Body of pancreas (tissue), 4 donors: ENCODE measurements around the gene KRT15.

Experiments used
- CTCF ChIP-seq, 7 experiments: fragments of 450-650 bp in 4 of 7; fragments of 200-600 bp in 3 of 7; sonication (generic) in 3 of 7; IDR thresholded peaks; one replicate each; pipeline ENCODE4 v1.5.1; 2016 to 2019; ENCODE audit warnings: antibody characterized with exemption in 7 of 7
- POLR2A ChIP-seq, 3 donors: fragments of 450-650 bp; IDR thresholded peaks; one replicate each; pipeline ENCODE4 v1.6.1; 2016; ENCODE audit warnings: antibody characterized with exemption in 3 of 3, mild to moderate bottlenecking in 2 of 3

DNA sequence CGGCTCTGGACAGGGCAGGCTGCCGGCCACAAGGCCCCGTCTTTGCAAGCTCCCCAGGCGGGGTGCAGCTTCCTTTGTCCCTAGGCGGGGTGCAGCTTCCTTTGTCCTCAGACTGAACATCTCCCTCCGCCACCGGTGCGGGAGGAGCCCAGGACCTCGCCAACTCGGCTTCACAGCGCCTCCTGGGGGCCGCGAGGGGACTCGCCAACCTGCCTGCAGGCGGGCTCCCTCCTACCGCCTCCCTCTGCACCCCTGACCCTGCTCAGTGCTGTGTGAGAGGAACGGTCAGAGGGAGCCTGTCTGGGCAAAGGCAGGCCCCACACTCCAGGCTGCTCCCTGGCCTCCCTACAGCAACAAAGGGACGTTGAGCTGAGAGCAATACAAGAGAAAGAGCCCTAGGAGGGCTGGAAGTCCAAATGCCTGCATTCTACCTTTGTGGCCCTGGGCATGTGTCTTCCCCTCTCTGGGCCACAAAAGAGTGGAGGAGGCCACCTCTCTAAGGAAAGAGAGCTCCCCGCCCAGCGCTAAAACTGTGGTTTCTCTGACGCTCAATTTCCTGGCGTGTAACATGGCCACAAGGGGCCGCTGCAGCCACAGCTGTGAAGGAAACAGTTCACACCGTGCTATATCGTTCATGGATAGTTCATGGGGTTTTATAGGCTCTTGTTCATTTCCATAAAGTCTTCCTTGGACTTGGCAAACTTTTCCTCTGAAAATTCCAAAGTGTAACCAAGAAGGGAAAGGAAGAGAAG lies 30.3 kb upstream of the KRT15 start:
- TF ChIP-seq CTCF (IDR thresholded peaks at IDR 0.05) (peak; percentile 77 to 92 (median 88)), POLR2A (IDR thresholded peaks at IDR 0.05) (no peak)
